SH-SY5Y (cell line): ENCODE results near the gene ARHGEF37.

Source experiments
- GATA2 ChIP-seq: IDR thresholded peaks from 2 replicates; pipeline ENCODE4 v1.6.1; 2011; ENCODE audit warnings: mild to moderate bottlenecking, low read depth, low read length
- GATA3 ChIP-seq: IDR thresholded peaks from 2 replicates; pipeline ENCODE4 v1.6.1; 2011; ENCODE audit warnings: low read depth, mild to moderate bottlenecking, low read length, moderate library complexity

DNA sequence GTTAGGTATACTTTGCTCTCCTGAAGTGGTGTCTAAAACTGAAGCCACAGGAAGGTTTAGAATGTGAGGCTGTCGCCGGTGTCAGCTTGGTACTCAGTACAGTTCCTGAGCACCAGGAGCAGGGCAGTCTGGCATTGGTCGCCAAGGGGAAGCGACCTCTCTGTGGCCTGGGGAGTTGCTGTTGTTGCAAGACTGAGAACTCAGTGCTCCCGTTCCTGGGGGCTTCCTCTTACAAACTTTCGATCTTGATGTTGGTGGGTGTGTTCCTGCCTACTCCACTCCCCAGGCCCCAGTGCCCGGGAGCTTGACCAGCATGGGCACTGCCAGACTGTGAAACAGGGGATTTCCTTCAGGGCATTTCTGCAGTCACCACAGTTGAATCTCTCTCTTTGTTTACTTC is 96.4 kb downstream of the ARHGEF37 start:
- no peak for TF ChIP-seq GATA2
- TF ChIP-seq GATA3, result no peak
